ENCODE data around the gene SDK2. TPM values are rescaled to one million over a fixed set of nuclear protein-coding genes. Genes with fewer than 3 reads are reported as not detected.

Gene SDK2
- total RNA-seq, 1 experiment from 2014 or later, result not detected

- no peaks in the 10 kb centered on the region for H4K20me1 ChIP-seq (ENCODE audit: insufficient read depth, low read depth, low read length)
These were observed 97.3 kb downstream of the SDK2 start for GRCh38 chr17:73546770-73547536.

GRCh38 chr17:73546114-73546513 is 98.1 kb downstream of the SDK2 start:
- Histone ChIP-seq H3K9me3 (ENCODE audit: low read length) (no peaks in the 10 kb centered on the region), H3K4me3 (ENCODE audit: low read length) (no peak overlapping the region)

More at GRCh38 chr17:73546770-73547536, 97.3 kb downstream of the SDK2 start:
- Histone ChIP-seq H3K79me2 (ENCODE audit: low read length) (no peaks in the 10 kb centered on the region), H3K4me1 (ENCODE audit: low read length) (no peaks in the 10 kb centered on the region), H3K9me3 (ENCODE audit: low read length) (no peaks in the 10 kb centered on the region), H3K36me3 (ENCODE audit: insufficient read depth, low read length) (no peaks in the 10 kb centered on the region), H3K27me3 (ENCODE audit: low read length) (no peaks in the 10 kb centered on the region), H3K9ac (ENCODE audit: low read length) (no peak overlapping the region), H3K4me2 (ENCODE audit: low read depth, low read length, poor library complexity, severe bottlenecking) (no peak overlapping the region), H3K9me2 (replicated peaks; ENCODE audit: insufficient read depth, low read length) (no peaks in the 10 kb centered on the region), H3K4me3 (ENCODE audit: low read length) (no peak overlapping the region), H3K27ac (ENCODE audit: low read length) (no peak overlapping the region), H2AFZ (ENCODE audit: low read length) (no peak overlapping the region)
- peak; percentile 83 for DNase-seq

GRCh38 chr17:73545109-73546032 is 98.9 kb downstream of the SDK2 start:
- no peaks in the 10 kb centered on the region for H3K9me3 ChIP-seq (ENCODE audit: low read length)

More at GRCh38 chr17:73546114-73546513, 98.1 kb downstream of the SDK2 start:
- Histone ChIP-seq H3K36me3 (ENCODE audit: insufficient read depth, low read length) (no peaks in the 10 kb centered on the region), H3K4me2 (ENCODE audit: low read depth, low read length, poor library complexity, severe bottlenecking) (no peak overlapping the region), H3K27ac (ENCODE audit: low read length) (no peak overlapping the region), H4K20me1 (ENCODE audit: insufficient read depth, low read depth, low read length) (no peaks in the 10 kb centered on the region), H3K9ac (ENCODE audit: low read length) (no peak overlapping the region), H2AFZ (ENCODE audit: low read length) (no peak overlapping the region), H3K9me2 (replicated peaks; ENCODE audit: insufficient read depth, low read length) (no peaks in the 10 kb centered on the region), H3K27me3 (ENCODE audit: low read length) (no peaks in the 10 kb centered on the region), H3K4me1 (ENCODE audit: low read length) (no peaks in the 10 kb centered on the region), H3K79me2 (ENCODE audit: low read length) (no peaks in the 10 kb centered on the region)
- DNase-seq, result no peak

GRCh38 chr17:73544333-73544732 is 99.9 kb downstream of the SDK2 start:
- Histone ChIP-seq H3K4me2 (ENCODE audit: low read depth, low read length, poor library complexity, severe bottlenecking) (no peak overlapping the region), H3K27me3 (ENCODE audit: low read length) (no peaks in the 10 kb centered on the region), H3K9ac (ENCODE audit: low read length) (no peak overlapping the region), H3K27ac (ENCODE audit: low read length) (no peak overlapping the region), H3K79me2 (ENCODE audit: low read length) (no peaks in the 10 kb centered on the region), H3K9me2 (replicated peaks; ENCODE audit: insufficient read depth, low read length) (no peaks in the 10 kb centered on the region), H2AFZ (ENCODE audit: low read length) (no peak overlapping the region), H3K9me3 (ENCODE audit: low read length) (no peaks in the 10 kb centered on the region), H4K20me1 (ENCODE audit: insufficient read depth, low read depth, low read length) (no peaks in the 10 kb centered on the region), H3K36me3 (ENCODE audit: insufficient read depth, low read length) (no peaks in the 10 kb centered on the region), H3K4me1 (ENCODE audit: low read length) (no peaks in the 10 kb centered on the region), H3K4me3 (ENCODE audit: low read length) (no peak overlapping the region)
- DNase-seq, result no peak

More at GRCh38 chr17:73545109-73546032, 98.9 kb downstream of the SDK2 start:
- Histone ChIP-seq H3K4me2 (ENCODE audit: low read depth, low read length, poor library complexity, severe bottlenecking) (no peak overlapping the region), H4K20me1 (ENCODE audit: insufficient read depth, low read depth, low read length) (no peaks in the 10 kb centered on the region), H3K36me3 (ENCODE audit: insufficient read depth, low read length) (no peaks in the 10 kb centered on the region), H3K79me2 (ENCODE audit: low read length) (no peaks in the 10 kb centered on the region), H3K27me3 (ENCODE audit: low read length) (no peaks in the 10 kb centered on the region), H3K9ac (ENCODE audit: low read length) (no peak overlapping the region), H3K4me1 (ENCODE audit: low read length) (no peaks in the 10 kb centered on the region), H3K9me2 (replicated peaks; ENCODE audit: insufficient read depth, low read length) (no peaks in the 10 kb centered on the region), H3K27ac (ENCODE audit: low read length) (no peak overlapping the region), H2AFZ (ENCODE audit: low read length) (no peak overlapping the region), H3K4me3 (ENCODE audit: low read length) (no peak overlapping the region)
- DNase-seq, result no peak

DNA sequence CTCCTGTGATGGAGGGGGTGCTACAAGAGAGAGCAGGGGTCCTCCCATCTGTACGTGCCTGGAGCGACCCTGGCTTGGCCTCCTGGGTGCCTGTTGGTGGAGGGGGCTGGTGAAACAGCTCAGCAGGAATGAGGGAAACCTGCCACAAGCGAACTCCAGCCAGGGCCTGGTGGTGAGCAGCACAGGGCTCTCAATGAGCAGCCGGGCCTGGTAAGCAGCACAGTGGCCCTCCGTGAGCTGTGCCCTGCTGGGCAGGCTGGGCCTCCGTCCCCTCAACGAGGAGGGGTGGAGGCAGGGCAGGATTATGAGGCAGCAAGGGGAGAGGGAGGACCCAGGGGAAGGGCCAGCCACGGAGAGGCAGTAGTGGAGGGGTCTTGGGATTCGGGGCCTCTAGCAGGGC is 101.9 kb downstream of the SDK2 start:
- no peaks in the 10 kb centered on the region for H3K9me2 ChIP-seq (replicated peaks; ENCODE audit: insufficient read depth, low read length)
- H3K9ac ChIP-seq (ENCODE audit: low read length), result no peak overlapping the region
- H3K36me3 ChIP-seq (ENCODE audit: insufficient read depth, low read length), result no peaks in the 10 kb centered on the region
- DNase-seq, result no peak
- no peak overlapping the region for H3K4me3 ChIP-seq (ENCODE audit: low read length)
- H3K9me3 ChIP-seq (ENCODE audit: low read length), result no peaks in the 10 kb centered on the region
- no peak overlapping the region for H2AFZ ChIP-seq (ENCODE audit: low read length)
- no peaks in the 10 kb centered on the region for H3K79me2 ChIP-seq (ENCODE audit: low read length)
- H4K20me1 ChIP-seq (ENCODE audit: insufficient read depth, low read depth, low read length), result no peaks in the 10 kb centered on the region
- H3K4me2 ChIP-seq (ENCODE audit: low read depth, low read length, poor library complexity, severe bottlenecking), result no peak overlapping the region
- no peaks in the 10 kb centered on the region for H3K4me1 ChIP-seq (ENCODE audit: low read length)
- H3K27me3 ChIP-seq (ENCODE audit: low read length), result no peaks in the 10 kb centered on the region
- H3K27ac ChIP-seq (ENCODE audit: low read length), result no peak overlapping the region

- no peak overlapping the region for H3K9ac ChIP-seq (ENCODE audit: low read length)
- H3K4me1 ChIP-seq (ENCODE audit: low read length), result no peaks in the 10 kb centered on the region
- H3K27me3 ChIP-seq (ENCODE audit: low read length), result no peaks in the 10 kb centered on the region
- H3K9me3 ChIP-seq (ENCODE audit: low read length), result no peaks in the 10 kb centered on the region
- no peak overlapping the region for H3K27ac ChIP-seq (ENCODE audit: low read length)
- H4K20me1 ChIP-seq (ENCODE audit: insufficient read depth, low read depth, low read length), result no peaks in the 10 kb centered on the region
- no peaks in the 10 kb centered on the region for H3K9me2 ChIP-seq (replicated peaks; ENCODE audit: insufficient read depth, low read length)
- no peak overlapping the region for H2AFZ ChIP-seq (ENCODE audit: low read length)
- H3K36me3 ChIP-seq (ENCODE audit: insufficient read depth, low read length), result no peaks in the 10 kb centered on the region
- no peak overlapping the region for H3K4me2 ChIP-seq (ENCODE audit: low read depth, low read length, poor library complexity, severe bottlenecking)
- H3K79me2 ChIP-seq (ENCODE audit: low read length), result no peaks in the 10 kb centered on the region
- no peak for DNase-seq
- H3K4me3 ChIP-seq (ENCODE audit: low read length), result no peak overlapping the region
These were observed 102.7 kb downstream of the SDK2 start for GRCh38 chr17:73541561-73541981.

DNA sequence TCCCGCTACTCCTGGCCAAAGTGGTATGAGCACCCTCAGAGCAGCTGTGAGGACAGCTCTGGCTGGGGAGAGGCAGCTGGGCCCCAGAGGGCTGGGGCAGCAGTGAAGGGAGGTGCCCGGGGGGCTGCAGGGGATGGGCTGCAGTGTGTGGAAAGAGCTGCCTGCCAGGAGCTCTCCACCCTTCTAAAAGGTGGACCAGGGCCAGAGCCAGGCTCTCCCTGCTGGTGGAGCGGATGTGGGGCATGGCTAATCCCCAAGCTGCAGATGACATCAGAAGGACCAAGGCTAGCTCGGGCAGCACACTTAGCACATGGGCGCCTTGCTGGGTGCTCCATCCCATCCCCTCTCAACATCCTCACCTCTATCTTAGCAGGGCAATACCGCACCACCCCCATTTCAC is 103.1 kb downstream of the SDK2 start:
- H3K4me3 ChIP-seq (ENCODE audit: low read length), result no peak overlapping the region
- H4K20me1 ChIP-seq (ENCODE audit: insufficient read depth, low read depth, low read length), result no peaks in the 10 kb centered on the region
- no peaks in the 10 kb centered on the region for H3K9me3 ChIP-seq (ENCODE audit: low read length)
- no peaks in the 10 kb centered on the region for H3K27me3 ChIP-seq (ENCODE audit: low read length)
- no peak overlapping the region for H3K27ac ChIP-seq (ENCODE audit: low read length)
- H3K36me3 ChIP-seq (ENCODE audit: insufficient read depth, low read length), result no peaks in the 10 kb centered on the region
- no peaks in the 10 kb centered on the region for H3K4me1 ChIP-seq (ENCODE audit: low read length)
- no peak for DNase-seq
- H3K9me2 ChIP-seq (replicated peaks; ENCODE audit: insufficient read depth, low read length), result no peaks in the 10 kb centered on the region
- no peak overlapping the region for H3K4me2 ChIP-seq (ENCODE audit: low read depth, low read length, poor library complexity, severe bottlenecking)
- no peak overlapping the region for H3K9ac ChIP-seq (ENCODE audit: low read length)
- no peaks in the 10 kb centered on the region for H3K79me2 ChIP-seq (ENCODE audit: low read length)
- no peak overlapping the region for H2AFZ ChIP-seq (ENCODE audit: low read length)

GRCh38 chr17:73539166-73539565 is 105.1 kb downstream of the SDK2 start:
- Histone ChIP-seq H3K27me3 (ENCODE audit: low read length) (no peaks in the 10 kb centered on the region), H3K4me1 (ENCODE audit: low read length) (no peaks in the 10 kb centered on the region), H3K27ac (ENCODE audit: low read length) (no peak overlapping the region), H3K79me2 (ENCODE audit: low read length) (no peaks in the 10 kb centered on the region), H3K9ac (ENCODE audit: low read length) (no peak overlapping the region), H2AFZ (ENCODE audit: low read length) (no peak overlapping the region), H3K9me3 (ENCODE audit: low read length) (no peaks in the 10 kb centered on the region), H3K4me3 (ENCODE audit: low read length) (no peak overlapping the region), H3K4me2 (ENCODE audit: low read depth, low read length, poor library complexity, severe bottlenecking) (no peak overlapping the region), H3K36me3 (ENCODE audit: insufficient read depth, low read length) (no peaks in the 10 kb centered on the region), H4K20me1 (ENCODE audit: insufficient read depth, low read depth, low read length) (no peaks in the 10 kb centered on the region), H3K9me2 (replicated peaks; ENCODE audit: insufficient read depth, low read length) (no peaks in the 10 kb centered on the region)
- no peak for DNase-seq

All from Karpas-422 (cell line).